ENCODE measurements around the gene RAMP3. TPM values are rescaled to one million over a fixed set of nuclear protein-coding genes. Genes with fewer than 3 reads are reported as not detected.
"Not testable (repeated sequence)": the region's sequence is repeated elsewhere in the genome, so short reads cannot be mapped to it uniquely, and the experiment has no call there.

The RAMP3 gene
- total RNA-seq, 1 experiment from 2014 or later = 0.13 TPM

- no peaks in the 10 kb centered on the region for H3K36me3 ChIP-seq (ENCODE audit: control insufficient read depth, insufficient read depth, low read length)
- DNase-seq (ENCODE audit: low read depth, low spot score) (no peak), ATAC-seq (no peak)
- in situ Hi-C loops (cut with HindIII; ENCODE audit: low pct_unique_long_range_greater_than_20kb, low sequenced_read_pairs) (no loop called here), intact Hi-C loops (cut with micrococcal nuclease; ENCODE audit: unreplicated experiment) (loop anchor here (5.0 to 10.0 kb wide), 2 partner anchors 423 to 700 kb away; partner anchors contain the start of gene ADCY1)
- no TSS peak for BruUV-seq (replicated peaks)
- TF ChIP-seq CTCF (IDR thresholded peaks at IDR 0.05) = no peak
- no peak for TF ChIP-seq POLR2AphosphoS5 (IDR thresholded peaks at IDR 0.05; ENCODE audit: low read depth, low read length)
- TF ChIP-seq TCF7L2 (IDR thresholded peaks at IDR 0.05; ENCODE audit: low read depth, low read length) = no peak
- TF ChIP-seq SIN3A (IDR thresholded peaks at IDR 0.05; ENCODE audit: borderline replicate concordance, insufficient read depth, low read depth, low read length) = no peak
- TF ChIP-seq REST (IDR thresholded peaks at IDR 0.05; ENCODE audit: insufficient read depth in 1 of 2, low read depth in 2 of 2, low read length in 1 of 2) = no peak
- H3K27me3 ChIP-seq (ENCODE audit: control insufficient read depth, insufficient read depth, low read length) = no peaks in the 10 kb centered on the region; the same call in 1 of the 2 replicates
- H3K4me3 ChIP-seq (ENCODE audit: low read depth in 2 of 2, low read length in 2 of 2) = no peak overlapping the region
- no peak overlapping the region for H3K27ac ChIP-seq (ENCODE audit: low read length)
- H3K9me3 ChIP-seq (ENCODE audit: control insufficient read depth, insufficient read depth, low read depth, low read length) = no peaks in the 10 kb centered on the region
- H3K4me1 ChIP-seq (ENCODE audit: control insufficient read depth, insufficient read depth, low read length) = no peaks in the 10 kb centered on the region
- POLR2A ChIA-PET = no interaction called here
- CTCF ChIA-PET = no interaction called here
These were observed 5.6 kb upstream of the RAMP3 start for GRCh38 chr7:45151967-45152366.

- ATAC-seq (no peak), DNase-seq (ENCODE audit: low read depth, low spot score) (no peak)
- intact Hi-C loops (cut with micrococcal nuclease; ENCODE audit: unreplicated experiment) = loop anchor here (5.0 to 10.0 kb wide), 2 partner anchors 422 to 699 kb away; partner anchors contain the start of gene ADCY1
- BruUV-seq (replicated peaks) = no TSS peak
- ChIA-PET CTCF (interaction anchor here (0.5 kb wide), 1 partner anchor 1820 kb away, joined by 6 read pairs; no protein-coding TSS in a partner anchor), POLR2A (no interaction called here)
- H3K4me3 ChIP-seq (ENCODE audit: low read depth in 2 of 2, low read length in 2 of 2) = no peak overlapping the region
- no peaks in the 10 kb centered on the region for H3K4me1 ChIP-seq (ENCODE audit: control insufficient read depth, insufficient read depth, low read length)
- no peaks in the 10 kb centered on the region for H3K9me3 ChIP-seq (ENCODE audit: control insufficient read depth, insufficient read depth, low read depth, low read length)
- H3K27ac ChIP-seq (ENCODE audit: low read length) = no peak overlapping the region
- in situ Hi-C loops (cut with HindIII; ENCODE audit: low pct_unique_long_range_greater_than_20kb, low sequenced_read_pairs) = no loop called here
- TF ChIP-seq SIN3A (IDR thresholded peaks at IDR 0.05; ENCODE audit: borderline replicate concordance, insufficient read depth, low read depth, low read length) (no peak), TCF7L2 (IDR thresholded peaks at IDR 0.05; ENCODE audit: low read depth, low read length) (no peak), POLR2AphosphoS5 (IDR thresholded peaks at IDR 0.05; ENCODE audit: low read depth, low read length) (no peak), CTCF (IDR thresholded peaks at IDR 0.05) (no peak), REST (IDR thresholded peaks at IDR 0.05; ENCODE audit: insufficient read depth in 1 of 2, low read depth in 2 of 2, low read length in 1 of 2) (no peak)
- H3K27me3 ChIP-seq (ENCODE audit: control insufficient read depth, insufficient read depth, low read length) = peaks cover 2% of the 10 kb centered on the region; the same call in 1 of the 2 replicates
- H3K36me3 ChIP-seq (ENCODE audit: control insufficient read depth, insufficient read depth, low read length) = no peaks in the 10 kb centered on the region
These were observed 4.4 kb upstream of the RAMP3 start for GRCh38 chr7:45153233-45153632.

- CTCF ChIA-PET = interaction anchor here (0.7 to 1.4 kb wide), 2 partner anchors 106 to 344 kb away, joined by 3 to 10 read pairs; no protein-coding TSS in a partner anchor
- H3K27me3 ChIP-seq (ENCODE audit: control insufficient read depth, insufficient read depth, low read length) = not testable (repeated sequence)
These were observed 3.7 kb upstream of the RAMP3 start for GRCh38 chr7:45153861-45154260.

More at GRCh38 chr7:45153861-45154260, 3.7 kb upstream of the RAMP3 start:
- DNase-seq (ENCODE audit: low read depth, low spot score); H3K36me3 ChIP-seq (ENCODE audit: control insufficient read depth, insufficient read depth, low read length); in situ Hi-C loops (cut with HindIII; ENCODE audit: low pct_unique_long_range_greater_than_20kb, low sequenced_read_pairs); H3K9me3 ChIP-seq (ENCODE audit: control insufficient read depth, insufficient read depth, low read depth, low read length); H3K4me3 ChIP-seq (ENCODE audit: low read depth in 2 of 2, low read length in 2 of 2); BruUV-seq (replicated peaks); H3K4me1 ChIP-seq (ENCODE audit: control insufficient read depth, insufficient read depth, low read length); ATAC-seq; H3K27ac ChIP-seq (ENCODE audit: low read length): not testable (repeated sequence)
- POLR2A ChIA-PET = interaction anchor here (0.7 kb wide), 1 partner anchor 1000 kb away, joined by 7 read pairs; no protein-coding TSS in a partner anchor
- intact Hi-C loops (cut with micrococcal nuclease; ENCODE audit: unreplicated experiment) = loop anchor here (1.0 to 10.0 kb wide), 3 partner anchors 106 to 698 kb away; partner anchors contain the start of gene ADCY1

Measured in Panc1 (cell line).